ENCODE results near the gene HOXD11. TPM values are rescaled to one million over a fixed set of nuclear protein-coding genes. Genes with fewer than 3 reads are reported as not detected.

Gene HOXD11
- total RNA-seq, 1 experiment from 2014 or later, result not detected

- in situ Hi-C loops (cut with HindIII; ENCODE audit: low sequenced_read_pairs), result no loop called here
- no peak for DNase-seq (ENCODE audit: low spot score)
Observed at GRCh38 chr2:176102309-176102866, 4.7 kb upstream of the HOXD11 start.

- no peak for DNase-seq (ENCODE audit: low spot score)
- in situ Hi-C loops (cut with HindIII; ENCODE audit: low sequenced_read_pairs), result no loop called here
Observed at GRCh38 chr2:176103194-176103593, 3.9 kb upstream of the HOXD11 start.

- in situ Hi-C loops (cut with HindIII; ENCODE audit: low sequenced_read_pairs), result no loop called here
- DNase-seq (ENCODE audit: low spot score), result no peak
Observed at GRCh38 chr2:176103742-176104315, 3.3 kb upstream of the HOXD11 start.

GRCh38 chr2:176104316-176105077, 2.6 kb upstream of the HOXD11 start:
- no peak for DNase-seq (ENCODE audit: low spot score)
- in situ Hi-C loops (cut with HindIII; ENCODE audit: low sequenced_read_pairs), result no loop called here

- DNase-seq (ENCODE audit: low spot score), result no peak
- in situ Hi-C loops (cut with HindIII; ENCODE audit: low sequenced_read_pairs), result no loop called here
Observed at GRCh38 chr2:176105078-176105729, 1.9 kb upstream of the HOXD11 start.

- DNase-seq (ENCODE audit: low spot score), result no peak
Observed at GRCh38 chr2:176105730-176106580, 1.1 kb upstream of the HOXD11 start.

GRCh38 chr2:176107731-176108181, 676 bp downstream of the HOXD11 start:
- DNase-seq (ENCODE audit: low spot score), result no peak
- in situ Hi-C loops (cut with HindIII; ENCODE audit: low sequenced_read_pairs), result no loop called here

More at GRCh38 chr2:176105730-176106580, 1.1 kb upstream of the HOXD11 start:
- in situ Hi-C loops (cut with HindIII; ENCODE audit: low sequenced_read_pairs), result no loop called here

GRCh38 chr2:176109192-176109901, 2.3 kb downstream of the HOXD11 start:
- no peak for DNase-seq (ENCODE audit: low spot score)
- in situ Hi-C loops (cut with HindIII; ENCODE audit: low sequenced_read_pairs), result no loop called here

GRCh38 chr2:176109946-176110345, 2.9 kb downstream of the HOXD11 start:
- no peak for DNase-seq (ENCODE audit: low spot score)
- in situ Hi-C loops (cut with HindIII; ENCODE audit: low sequenced_read_pairs), result no loop called here

- no peak for DNase-seq (ENCODE audit: low spot score)
- in situ Hi-C loops (cut with HindIII; ENCODE audit: low sequenced_read_pairs), result no loop called here
Observed at GRCh38 chr2:176110415-176111308, 3.6 kb downstream of the HOXD11 start.

GRCh38 chr2:176111309-176111663, 4.2 kb downstream of the HOXD11 start:
- peak; percentile 40 for DNase-seq (ENCODE audit: low spot score)
- in situ Hi-C loops (cut with HindIII; ENCODE audit: low sequenced_read_pairs), result no loop called here

- in situ Hi-C loops (cut with HindIII; ENCODE audit: low sequenced_read_pairs), result no loop called here
- no peak for DNase-seq (ENCODE audit: low spot score)
Observed at GRCh38 chr2:176111846-176112374, 4.8 kb downstream of the HOXD11 start.

GRCh38 chr2:176112375-176113302, 5.6 kb downstream of the HOXD11 start:
- in situ Hi-C loops (cut with HindIII; ENCODE audit: low sequenced_read_pairs), result no loop called here
- no peak for DNase-seq (ENCODE audit: low spot score)

GRCh38 chr2:176114120-176114929, 7.2 kb downstream of the HOXD11 start:
- no peak for DNase-seq (ENCODE audit: low spot score)
- in situ Hi-C loops (cut with HindIII; ENCODE audit: low sequenced_read_pairs), result no loop called here

GRCh38 chr2:176114930-176115625, 8.0 kb downstream of the HOXD11 start:
- in situ Hi-C loops (cut with HindIII; ENCODE audit: low sequenced_read_pairs), result no loop called here
- no peak for DNase-seq (ENCODE audit: low spot score)

Measured in G401 (cell line).